Measurements from ENCODE around the gene SVBP. TPM values are rescaled to one million over a fixed set of nuclear protein-coding genes. Genes with fewer than 3 reads are reported as not detected.

Gene SVBP
- total and polyA plus RNA-seq, 2 donors (not counting 3 experiments of a cell fraction or from before 2014, with no cell fraction given): 18.1 to 24.1 TPM

- no peaks in the 10 kb centered on the region for H4K20me1 ChIP-seq (replicated peaks; ENCODE audit: control insufficient read depth, extremely low read depth, insufficient read depth, low read length)
- H3K4me1 ChIP-seq (ENCODE audit: control insufficient read depth, extremely low read depth, insufficient read depth, low read length): no peaks in the 10 kb centered on the region
- H3K4me3 ChIP-seq (replicated peaks in 1 of 3; ENCODE audit: insufficient read depth in 1 of 3, low read depth in 1 of 3, low read length in 3 of 3): no peak overlapping the region
- no peak overlapping the region for H3K9ac ChIP-seq (replicated peaks; ENCODE audit: extremely low read depth, insufficient read depth, low read length)
- intact Hi-C loops (cut with micrococcal nuclease) (no loop called here), dilution Hi-C loops (cut with MboI; ENCODE audit: extremely low pct_ligation_motif_present, low sequenced_read_pairs) (no loop called here)
- ChIA-PET CTCF (no interaction called here), POLR2A (no interaction called here)
- H3K36me3 ChIP-seq (ENCODE audit: control insufficient read depth in 2 of 2, extremely low read depth in 1 of 2, insufficient read depth in 2 of 2, low read length in 2 of 2): no peaks in the 10 kb centered on the region
- peaks cover 2 to 8% of the 10 kb centered on the region in 2 experiments for H3K27me3 ChIP-seq (ENCODE audit: control insufficient read depth in 2 of 2, insufficient read depth in 2 of 2, low read length in 2 of 2)
- no peak overlapping the region for H3K4me2 ChIP-seq (ENCODE audit: insufficient read depth, low read length)
- no TSS peak for BruUV-seq (replicated peaks)
- no peak overlapping the region for H3K27ac ChIP-seq (ENCODE audit: insufficient read depth, low read depth, low read length)
- H3K9me1 ChIP-seq (replicated peaks; ENCODE audit: control insufficient read depth, extremely low read depth, insufficient read depth, low read length): no peaks in the 10 kb centered on the region
- no peaks in the 10 kb centered on the region for H3K79me2 ChIP-seq (ENCODE audit: control insufficient read depth, insufficient read depth, low read length)
- no peak overlapping the region for H2AFZ ChIP-seq (ENCODE audit: low read depth, low read length)
- no peak for DNase-seq (ENCODE audit: low read depth, low spot score)
- no peaks in the 10 kb centered on the region for H3K9me3 ChIP-seq (replicated peaks; ENCODE audit: control insufficient read depth, insufficient read depth, low read length)
- TF ChIP-seq POLR2AphosphoS5 (IDR thresholded peaks at IDR 0.05; ENCODE audit: insufficient read depth, low read depth, low read length): no peak
- no peak for TF ChIP-seq EZH2 (IDR thresholded peaks at IDR 0.05; ENCODE audit: borderline replicate concordance, low read depth, low read length, severe bottlenecking)
- no peak for TF ChIP-seq FOS (IDR thresholded peaks at IDR 0.05; ENCODE audit: borderline replicate concordance, insufficient read depth, low read length)
- TF ChIP-seq MYC (IDR thresholded peaks at IDR 0.05; ENCODE audit: low read depth, low read length): no peak
- TF ChIP-seq, protein P1, sequence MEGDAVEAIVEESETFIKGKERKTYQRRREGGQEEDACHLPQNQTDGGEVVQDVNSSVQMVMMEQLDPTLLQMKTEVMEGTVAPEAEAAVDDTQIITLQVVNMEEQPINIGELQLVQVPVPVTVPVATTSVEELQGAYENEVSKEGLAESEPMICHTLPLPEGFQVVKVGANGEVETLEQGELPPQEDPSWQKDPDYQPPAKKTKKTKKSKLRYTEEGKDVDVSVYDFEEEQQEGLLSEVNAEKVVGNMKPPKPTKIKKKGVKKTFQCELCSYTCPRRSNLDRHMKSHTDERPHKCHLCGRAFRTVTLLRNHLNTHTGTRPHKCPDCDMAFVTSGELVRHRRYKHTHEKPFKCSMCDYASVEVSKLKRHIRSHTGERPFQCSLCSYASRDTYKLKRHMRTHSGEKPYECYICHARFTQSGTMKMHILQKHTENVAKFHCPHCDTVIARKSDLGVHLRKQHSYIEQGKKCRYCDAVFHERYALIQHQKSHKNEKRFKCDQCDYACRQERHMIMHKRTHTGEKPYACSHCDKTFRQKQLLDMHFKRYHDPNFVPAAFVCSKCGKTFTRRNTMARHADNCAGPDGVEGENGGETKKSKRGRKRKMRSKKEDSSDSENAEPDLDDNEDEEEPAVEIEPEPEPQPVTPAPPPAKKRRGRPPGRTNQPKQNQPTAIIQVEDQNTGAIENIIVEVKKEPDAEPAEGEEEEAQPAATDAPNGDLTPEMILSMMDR (IDR thresholded peaks at IDR 0.05; ENCODE audit: extremely low read depth in 1 of 2, insufficient read depth in 1 of 2, low read depth in 1 of 2, low read length in 2 of 2): no peak
- TF ChIP-seq POLR2A (IDR thresholded peaks at IDR 0.05; ENCODE audit: low read depth, low read length): no peak
- TF ChIP-seq GATA2 (IDR thresholded peaks at IDR 0.05; ENCODE audit: insufficient read depth, insufficient read length, low read depth, low read length): no peak
- no peak for TF ChIP-seq JUN (IDR thresholded peaks at IDR 0.05; ENCODE audit: borderline replicate concordance, insufficient read depth, insufficient read length, low read depth)
- TF ChIP-seq, protein P2, sequence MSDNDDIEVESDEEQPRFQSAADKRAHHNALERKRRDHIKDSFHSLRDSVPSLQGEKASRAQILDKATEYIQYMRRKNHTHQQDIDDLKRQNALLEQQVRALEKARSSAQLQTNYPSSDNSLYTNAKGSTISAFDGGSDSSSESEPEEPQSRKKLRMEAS (IDR thresholded peaks at IDR 0.05; ENCODE audit: insufficient read depth, insufficient read length): no peak
- FAIRE-seq: no peak
Measured at GRCh38 chr1:42797414-42797813, 19.8 kb downstream of the SVBP start.
